DMS 273 (cell line): ENCODE measurements around the gene MINDY3.

Experiments used
- DNase-seq: peaks from one replicate; lab custom pipeline; 2025; ENCODE audit not compliant: unreplicated experiment; lab: John Stamatoyannopoulos, UW

The MINDY3 gene

DNA sequence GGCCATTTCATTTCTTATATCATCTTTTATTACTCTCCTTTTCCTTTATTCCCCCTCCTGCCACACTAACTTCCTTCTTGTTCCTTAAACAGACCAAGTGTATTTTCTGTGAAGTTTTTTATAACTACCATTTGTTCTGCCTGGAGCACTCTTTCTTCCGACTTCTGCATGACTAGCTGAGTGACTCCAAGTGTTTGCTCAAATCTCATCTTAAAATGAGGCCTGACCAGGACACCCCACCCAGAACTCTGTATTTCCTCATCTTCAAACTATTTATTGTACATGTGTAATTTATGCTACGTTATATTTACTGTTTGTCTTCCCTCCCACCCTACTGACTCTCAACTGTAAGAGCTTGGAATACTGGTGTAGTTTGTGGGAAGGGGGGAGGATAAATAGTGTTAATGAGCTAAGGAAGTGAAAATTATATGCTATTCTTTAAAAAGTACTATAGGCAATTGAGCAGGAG, 3.2 kb downstream of the MINDY3 start:
- DNase-seq: no peak

DNA sequence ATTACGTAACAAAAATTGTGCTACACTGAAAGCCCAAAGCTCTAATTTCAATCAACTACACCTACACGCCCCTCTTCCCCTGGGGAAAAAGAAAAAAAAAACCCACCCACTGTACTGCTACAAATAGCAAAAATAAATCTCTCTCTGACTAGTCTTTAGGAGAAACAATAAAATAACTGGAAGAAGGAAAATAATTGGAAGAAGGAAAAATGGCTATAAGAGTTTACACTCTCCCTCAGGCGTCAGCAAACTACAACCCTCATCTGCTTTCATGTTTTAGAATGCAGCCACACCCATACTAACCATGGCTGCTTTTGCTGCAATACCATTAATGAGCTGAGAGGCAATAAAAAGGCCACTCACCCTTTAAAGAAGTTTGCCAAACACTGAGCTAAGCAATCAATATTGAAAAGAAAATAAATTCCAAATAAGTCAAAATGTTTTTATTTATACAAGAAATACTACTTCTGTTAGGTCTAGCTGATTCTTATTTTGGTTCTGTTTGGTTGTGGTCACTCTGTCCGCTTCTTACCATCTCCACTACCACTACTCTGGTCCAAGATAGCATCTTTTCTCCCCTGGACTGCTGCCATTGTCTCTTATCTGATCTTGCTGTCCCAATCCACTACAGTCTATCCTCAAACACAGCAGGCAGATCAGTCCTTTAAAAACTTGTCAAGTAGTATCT, 3.8 kb downstream of the MINDY3 start:
- DNase-seq: peak; percentile 1

- DNase-seq: no peak
Measured at GRCh38 chr10:15853800-15854199, 6.5 kb downstream of the MINDY3 start.

GRCh38 chr10:15852111-15852557, 8.2 kb downstream of the MINDY3 start:
- DNase-seq: no peak

DNA sequence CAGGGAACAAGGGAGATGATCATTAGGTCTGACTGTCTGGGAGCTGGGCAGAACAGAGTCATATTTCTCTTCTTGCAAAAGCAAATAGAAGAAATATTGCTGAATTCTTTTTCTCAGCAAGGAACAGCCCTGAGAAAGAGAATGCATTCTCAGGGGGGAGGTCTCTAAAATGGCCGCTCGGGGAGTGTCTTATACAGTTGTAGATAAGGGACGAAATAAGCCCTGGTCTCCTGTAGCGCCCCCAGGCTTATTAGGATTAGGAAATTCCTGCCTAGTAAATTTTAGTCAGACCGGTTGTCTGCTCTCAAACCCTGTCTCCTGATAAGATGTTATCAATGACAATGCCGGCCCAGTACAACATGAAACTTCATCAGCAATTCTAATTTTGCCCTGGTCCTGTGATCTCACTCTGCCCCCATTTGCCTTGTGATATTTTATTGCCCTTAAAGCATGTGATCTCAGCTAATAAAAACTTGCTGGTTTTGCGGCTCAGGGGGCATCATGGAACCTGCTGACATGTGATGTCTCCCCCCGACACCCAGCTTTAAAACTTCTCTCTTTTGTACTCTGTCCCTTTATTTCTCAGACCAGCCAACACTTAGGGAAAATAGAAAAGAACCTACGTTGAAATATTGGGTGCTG, 9.8 kb downstream of the MINDY3 start:
- DNase-seq: peak; percentile 1

DNA sequence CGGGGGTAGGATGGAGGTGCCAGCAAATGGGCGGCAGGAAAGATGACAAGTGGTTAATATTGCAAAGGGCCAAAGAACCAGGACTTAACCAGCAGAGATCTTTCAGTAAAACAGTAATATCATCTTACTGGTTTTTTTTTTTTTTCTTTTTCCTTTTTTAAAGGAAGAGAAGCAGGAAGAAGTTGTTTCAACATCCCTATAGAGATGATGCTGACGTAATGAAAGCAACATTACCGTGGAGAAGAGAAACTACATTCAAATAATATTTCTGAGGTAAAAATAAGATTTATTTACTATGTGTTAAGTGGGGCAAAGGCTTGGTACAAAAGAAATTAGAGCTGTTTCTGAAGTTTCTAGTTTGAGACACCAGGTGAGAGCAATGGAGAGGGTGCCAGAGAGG, 11.0 kb downstream of the MINDY3 start:
- DNase-seq: no peak

GRCh38 chr10:15847481-15847880, 12.8 kb downstream of the MINDY3 start:
- no peak for DNase-seq

GRCh38 chr10:15844517-15844916, 15.8 kb downstream of the MINDY3 start:
- no peak for DNase-seq

DNA sequence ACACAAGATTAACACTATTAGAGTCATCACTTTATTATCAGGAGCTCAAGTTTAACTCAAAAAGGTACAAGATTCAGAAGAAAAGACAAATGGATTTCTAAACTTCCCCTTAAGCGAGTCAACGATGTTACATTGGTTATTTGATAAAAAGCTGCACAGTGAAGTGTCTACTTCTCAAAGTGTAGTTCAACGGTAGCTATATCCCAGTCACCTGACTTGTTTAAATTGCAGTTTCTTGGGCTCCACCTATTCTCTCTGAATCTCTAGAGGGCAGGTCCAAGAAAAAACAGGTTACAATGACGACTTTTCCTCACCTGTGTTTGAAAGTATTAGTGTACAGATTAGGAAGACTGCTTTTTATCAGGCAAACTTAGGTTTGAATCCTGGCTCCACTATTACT, 16.6 kb downstream of the MINDY3 start:
- DNase-seq: no peak

DNA sequence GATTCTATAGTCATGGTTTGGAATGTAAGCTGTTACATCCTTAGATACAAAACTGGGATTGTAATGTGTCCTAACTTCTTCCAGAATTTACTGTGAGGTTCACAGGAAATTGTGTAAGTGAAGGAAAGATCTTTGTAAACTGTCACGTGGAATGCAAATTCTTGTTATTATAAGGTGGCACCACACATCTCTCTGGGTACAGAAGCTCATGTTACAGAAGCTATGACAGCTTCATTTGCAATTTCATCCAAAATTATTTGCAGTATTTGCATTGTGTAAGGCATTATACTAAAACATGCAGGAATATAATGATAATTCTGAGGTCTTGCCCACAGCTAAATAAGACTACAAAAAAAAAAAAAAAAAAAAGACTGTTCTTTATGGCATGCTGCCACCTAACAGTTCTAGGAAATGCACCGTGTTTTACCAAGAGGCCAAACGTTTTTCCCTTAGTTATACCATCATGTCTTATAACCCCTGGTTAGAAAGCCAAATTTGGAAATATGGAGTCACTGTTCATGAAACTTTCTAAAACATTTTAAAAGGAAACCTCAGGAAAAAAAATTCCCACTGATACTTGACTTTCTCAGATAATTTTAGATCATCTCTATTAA, 17.6 kb downstream of the MINDY3 start:
- DNase-seq: peak; percentile 14

DNA sequence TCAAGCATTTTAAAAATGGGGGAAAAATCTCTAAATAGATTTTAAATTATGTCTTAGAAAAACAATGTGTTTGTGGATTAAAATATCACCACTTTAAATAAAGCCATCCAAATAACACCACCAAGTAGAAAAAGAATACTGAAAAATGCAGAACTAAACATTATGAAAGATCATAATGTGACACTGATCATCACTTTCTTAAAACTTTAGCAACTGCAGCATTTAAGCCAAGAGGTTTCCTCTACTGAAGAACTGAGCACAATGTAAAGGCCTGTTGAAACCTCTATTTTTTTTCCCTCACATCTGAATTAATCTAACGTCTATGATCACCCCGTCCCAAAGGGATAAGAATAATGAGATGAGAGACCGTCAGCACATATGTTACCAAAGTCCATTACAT, 18.6 kb downstream of the MINDY3 start:
- peak; percentile 46 for DNase-seq

DNA sequence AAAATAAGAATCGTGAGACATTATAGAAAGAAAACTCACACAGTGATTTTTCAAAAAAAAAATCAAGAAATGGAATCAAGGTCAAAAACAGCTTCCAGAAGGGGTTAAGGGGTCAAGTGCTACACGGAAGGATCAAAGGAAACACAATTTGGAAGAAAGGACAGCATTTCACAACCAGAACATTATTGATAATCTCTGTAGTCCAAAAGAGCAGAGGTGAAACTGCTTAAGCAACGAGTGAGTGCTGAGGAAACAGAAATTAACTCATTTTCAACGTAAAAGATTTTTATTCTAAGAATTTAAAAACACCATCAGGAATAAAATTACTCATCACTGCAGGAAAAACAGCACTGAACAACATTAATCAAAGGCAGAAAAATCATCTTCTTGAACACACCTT, 23.5 kb downstream of the MINDY3 start:
- DNase-seq: no peak

DNA sequence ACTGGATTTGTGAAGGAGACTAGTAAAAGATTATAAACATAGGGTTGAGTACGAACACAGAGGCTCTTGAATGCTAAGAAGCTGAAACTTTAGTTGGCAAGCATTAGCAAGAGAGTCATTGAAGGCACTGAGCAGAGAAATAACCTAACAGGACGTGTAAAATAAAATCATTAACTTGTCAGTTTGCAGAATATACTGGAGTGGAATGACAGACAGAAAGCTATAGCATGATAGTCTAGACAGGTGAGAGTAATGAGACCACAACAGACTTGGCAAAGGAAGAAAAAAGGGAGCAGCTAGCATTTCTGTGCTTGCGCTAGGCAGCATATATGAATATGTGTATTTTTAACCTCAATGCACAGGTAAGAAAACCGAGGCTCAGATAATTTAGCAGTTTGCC, 30.8 kb downstream of the MINDY3 start:
- DNase-seq: no peak

- peak; percentile 33 for DNase-seq
Measured at GRCh38 chr10:15824498-15824897, 35.8 kb downstream of the MINDY3 start.

DNA sequence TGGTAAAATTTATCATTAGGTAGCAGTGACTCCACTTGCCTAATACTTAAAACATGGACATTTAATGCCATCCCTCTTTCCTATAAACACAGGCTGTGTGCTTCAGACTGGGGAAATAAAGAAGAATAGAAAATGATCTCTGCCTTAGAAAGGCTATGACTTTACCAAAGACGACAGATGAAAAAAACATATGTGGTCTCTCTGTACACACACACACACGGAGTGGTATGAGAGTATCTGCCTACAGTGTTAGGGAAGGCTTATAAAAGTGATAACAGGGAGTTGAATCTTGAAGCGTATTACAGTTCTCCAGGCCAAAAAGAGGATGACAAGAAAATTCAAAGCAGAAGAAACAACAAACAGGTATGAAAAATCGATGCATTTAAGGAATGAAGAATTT, 38.2 kb downstream of the MINDY3 start:
- no peak for DNase-seq

- no peak for DNase-seq
Measured at GRCh38 chr10:15821046-15821683, 39.1 kb downstream of the MINDY3 start.

- no peak for DNase-seq
Measured at GRCh38 chr10:15817409-15818046, 42.8 kb downstream of the MINDY3 start.

DNA sequence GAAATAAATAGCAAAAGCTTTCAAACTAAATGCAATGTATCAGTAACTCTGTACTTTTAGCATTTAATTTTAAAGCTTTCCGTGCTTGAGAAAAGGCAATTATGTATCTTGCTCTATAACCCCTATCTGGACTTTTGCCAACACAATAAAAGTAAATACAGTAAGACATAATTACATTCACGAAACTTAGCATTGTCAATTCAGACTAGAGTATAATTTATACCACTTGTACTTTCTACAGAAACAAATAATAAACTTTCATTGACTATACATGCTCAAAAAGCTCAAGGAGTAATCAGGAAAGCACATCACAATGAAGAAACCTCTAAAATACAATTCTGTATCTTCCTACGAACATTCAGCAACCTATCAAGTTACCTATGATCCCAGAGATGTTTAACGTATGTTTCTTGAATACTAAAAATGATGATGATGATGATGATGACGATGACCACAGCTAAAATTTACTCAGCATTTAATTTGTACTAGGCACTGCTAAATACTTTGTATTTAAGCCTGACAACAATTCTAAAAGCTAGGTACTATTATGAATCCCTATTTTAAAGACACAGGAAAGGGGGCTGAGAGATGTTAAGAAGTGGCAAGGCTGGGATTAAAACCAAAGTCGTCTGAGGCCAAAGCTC, 44.9 kb downstream of the MINDY3 start:
- no peak for DNase-seq

GRCh38 chr10:15814565-15814964, 45.7 kb downstream of the MINDY3 start:
- no peak for DNase-seq

- DNase-seq: no peak
Measured at GRCh38 chr10:15813415-15813814, 46.9 kb downstream of the MINDY3 start.

GRCh38 chr10:15809450-15809849, 50.9 kb downstream of the MINDY3 start:
- peak; percentile 8 for DNase-seq
